GM18873 (cell line): ENCODE data around the gene CIT.

Source experiments
- ATAC-seq: cut with Tn5 transposase; IDR thresholded peaks from one replicate; pipeline ENCODE4 v1.9.1; 2021; ENCODE audit warnings: mild to moderate bottlenecking, moderate library complexity, moderate number of reproducible peaks; ENCODE audit not compliant: unreplicated experiment, low FRiP score

CIT gene

GRCh38 chr12:119809023-119809422 is 68.1 kb downstream of the CIT start:
- no peak for ATAC-seq

- ATAC-seq: no peak
Measured at GRCh38 chr12:119808441-119808840, 68.7 kb downstream of the CIT start.

- no peak for ATAC-seq
Measured at GRCh38 chr12:119807380-119807779, 69.7 kb downstream of the CIT start.

GRCh38 chr12:119804011-119804641 is 73.0 kb downstream of the CIT start:
- no peak for ATAC-seq

GRCh38 chr12:119803381-119803791 is 73.7 kb downstream of the CIT start:
- ATAC-seq: no peak

GRCh38 chr12:119802472-119802871 is 74.6 kb downstream of the CIT start:
- no peak for ATAC-seq

- ATAC-seq: no peak
Measured at GRCh38 chr12:119797090-119797489, 80.0 kb downstream of the CIT start.

GRCh38 chr12:119796292-119796691 is 80.8 kb downstream of the CIT start:
- ATAC-seq: no peak

GRCh38 chr12:119791453-119791852 is 85.7 kb downstream of the CIT start:
- ATAC-seq: no peak

- no peak for ATAC-seq
Measured at GRCh38 chr12:119788786-119789185, 88.3 kb downstream of the CIT start.

GRCh38 chr12:119786539-119786938 is 90.6 kb downstream of the CIT start:
- ATAC-seq: no peak

GRCh38 chr12:119784673-119785072 is 92.4 kb downstream of the CIT start:
- no peak for ATAC-seq

GRCh38 chr12:119783787-119784186 is 93.3 kb downstream of the CIT start:
- no peak for ATAC-seq

- no peak for ATAC-seq
Measured at GRCh38 chr12:119781804-119782203, 95.3 kb downstream of the CIT start.

GRCh38 chr12:119780786-119781434 is 96.2 kb downstream of the CIT start:
- no peak for ATAC-seq

GRCh38 chr12:119775246-119775895 is 101.7 kb downstream of the CIT start:
- ATAC-seq: no peak

- ATAC-seq: no peak
Measured at GRCh38 chr12:119772431-119772830, 104.7 kb downstream of the CIT start.

GRCh38 chr12:119770146-119770545 is 107.0 kb downstream of the CIT start:
- no peak for ATAC-seq

GRCh38 chr12:119762619-119763018 is 114.5 kb downstream of the CIT start:
- no peak for ATAC-seq

GRCh38 chr12:119758722-119759121 is 118.4 kb downstream of the CIT start:
- no peak for ATAC-seq

- ATAC-seq: no peak
Measured at GRCh38 chr12:119758234-119758633, 118.9 kb downstream of the CIT start.

- no peak for ATAC-seq
Measured at GRCh38 chr12:119751961-119752360, 125.2 kb downstream of the CIT start.
